H9 (cell line): ENCODE data around the gene CSRNP3. TPM values are rescaled to one million over a fixed set of nuclear protein-coding genes. Genes with fewer than 3 reads are reported as not detected.

ENCODE experiments used
- DNase-seq: peaks from one replicate; pipeline ENCODE4 v3.0.0-alpha.2; 2017
- H2AFZ ChIP-seq: one replicate; pipeline ENCODE4 v1.6.1; 2013; ENCODE audit warnings: mild to moderate bottlenecking, low read length, control low read depth, moderate library complexity
- H2AK5ac ChIP-seq: 2 replicates; pipeline ENCODE4 v1.6.1; 2013; ENCODE audit warnings: low read length, control low read depth, mixed read lengths; ENCODE audit not compliant: insufficient read length
- H2BK120ac ChIP-seq: one replicate; pipeline ENCODE4 v1.6.1; 2013; ENCODE audit warnings: low read depth, mild to moderate bottlenecking, low read length, control low read depth, inconsistent platforms; ENCODE audit not compliant: poor library complexity, severe bottlenecking
- H2BK12ac ChIP-seq: 2 replicates; pipeline ENCODE4 v1.6.1; 2013; ENCODE audit warnings: low read length, control low read depth, mixed read lengths, low read depth; ENCODE audit not compliant: insufficient read length
- H2BK15ac ChIP-seq: 2 replicates; pipeline ENCODE4 v1.6.1; 2013; ENCODE audit warnings: low read depth, low read length, control low read depth
- H2BK20ac ChIP-seq: one replicate; pipeline ENCODE4 v1.6.1; 2013; ENCODE audit warnings: low read depth, mild to moderate bottlenecking, low read length, control low read depth, inconsistent platforms; ENCODE audit not compliant: poor library complexity, severe bottlenecking
- H2BK5ac ChIP-seq: 2 replicates; pipeline ENCODE4 v1.6.1; 2013; ENCODE audit warnings: low read length, control low read depth, mixed read lengths; ENCODE audit not compliant: insufficient read length
- H3K14ac ChIP-seq: 2 replicates; pipeline ENCODE4 v1.6.1; 2013; ENCODE audit warnings: low read length, control low read depth; ENCODE audit not compliant: insufficient read depth
- H3K18ac ChIP-seq: 2 replicates; pipeline ENCODE4 v1.6.1; 2013; ENCODE audit warnings: low read depth, mild to moderate bottlenecking, mixed read lengths, low read length, control low read depth; ENCODE audit not compliant: insufficient read length
- H3K23ac ChIP-seq: 2 replicates; pipeline ENCODE4 v1.6.1; 2013; ENCODE audit warnings: low read length, control low read depth, mixed read lengths, low read depth; ENCODE audit not compliant: insufficient read length
- H3K23me2 ChIP-seq: 2 replicates; pipeline ENCODE4 v1.6.1; 2013; ENCODE audit warnings: low read depth, mild to moderate bottlenecking, mixed read lengths, low read length, control low read depth; ENCODE audit not compliant: insufficient read length, poor library complexity, severe bottlenecking
- H3K27ac ChIP-seq: 2 replicates; pipeline ENCODE4 v1.5.1; 2013; ENCODE audit warnings: low read length, control low read depth, mixed read lengths, low read depth; ENCODE audit not compliant: insufficient read length
- H3K27me3 ChIP-seq: 2 replicates; pipeline ENCODE4 v1.6.1; 2013; ENCODE audit warnings: low read length, control low read depth, inconsistent platforms; ENCODE audit not compliant: insufficient read depth
- H3K4ac ChIP-seq: 2 replicates; pipeline ENCODE4 v1.6.1; 2013; ENCODE audit warnings: low read depth, mild to moderate bottlenecking, control low read depth, inconsistent platforms, low read length, moderate library complexity
- H3K4me1 ChIP-seq: 2 replicates; pipeline ENCODE4 v1.6.1; 2013; ENCODE audit warnings: low read length, control low read depth, inconsistent platforms; ENCODE audit not compliant: insufficient read depth
- H3K4me2 ChIP-seq: 2 replicates; pipeline ENCODE4 v1.6.1; 2013; ENCODE audit warnings: low read length, control low read depth, mixed read lengths; ENCODE audit not compliant: insufficient read length, insufficient read depth
- H3K56ac ChIP-seq: 2 replicates; pipeline ENCODE4 v1.6.1; 2013; ENCODE audit warnings: low read depth, mild to moderate bottlenecking, mixed read lengths, low read length, control low read depth; ENCODE audit not compliant: insufficient read length
- H3K79me1 ChIP-seq: 2 replicates; pipeline ENCODE4 v1.6.1; 2013; ENCODE audit warnings: low read depth, mild to moderate bottlenecking, moderate library complexity, low read length, control low read depth, inconsistent platforms; ENCODE audit not compliant: insufficient read depth, poor library complexity, severe bottlenecking
- H3K79me2 ChIP-seq: 2 replicates; pipeline ENCODE4 v1.6.1; 2013; ENCODE audit warnings: low read length, control low read depth, inconsistent platforms; ENCODE audit not compliant: insufficient read depth
- H3K9ac ChIP-seq: 2 replicates; pipeline ENCODE4 v1.6.1; 2013; ENCODE audit warnings: low read length, control low read depth, mixed read lengths; ENCODE audit not compliant: insufficient read length; ENCODE audit errors: extremely low read depth
- H3K9me3 ChIP-seq: one replicate; pipeline ENCODE4 v1.6.1; 2013; ENCODE audit warnings: low read depth, low read length, inconsistent platforms; ENCODE audit not compliant: control insufficient read depth
- H3T11ph ChIP-seq: one replicate; pipeline ENCODE4 v1.6.1; 2013; ENCODE audit warnings: mild to moderate bottlenecking, low read length, control low read depth, inconsistent platforms
- H4K20me1 ChIP-seq: one replicate; pipeline ENCODE4 v1.6.1; 2013; ENCODE audit not compliant: control insufficient read depth, insufficient read length, insufficient read depth
- H4K5ac ChIP-seq: 2 replicates; pipeline ENCODE4 v1.6.1; 2013; ENCODE audit warnings: low read depth, mild to moderate bottlenecking, mixed read lengths, low read length, control low read depth; ENCODE audit not compliant: insufficient read length
- H4K8ac ChIP-seq: replicated peaks from 2 replicates; pipeline ENCODE4 v1.6.1; 2013; ENCODE audit warnings: low read length, control low read depth, mixed read lengths, low read depth; ENCODE audit not compliant: insufficient read length
- H4K91ac ChIP-seq: 2 replicates; pipeline ENCODE4 v1.6.1; 2013; ENCODE audit warnings: low read depth, mild to moderate bottlenecking, moderate library complexity, mixed read lengths, low read length, control low read depth; ENCODE audit not compliant: insufficient read length
- H3K27ac Mint-ChIP-seq, 3 experiments: 2 replicates in 2 of 3; 3 replicates in 1 of 3; pipeline ENCODE4 v1.8.0; 2020 to 2021; ENCODE audit warnings: mixed read lengths in 3 of 3, mild to moderate bottlenecking in 1 of 3, moderate library complexity in 1 of 3
- H3K27me3 Mint-ChIP-seq: 2 replicates; pipeline ENCODE4 v1.8.0; 2021; ENCODE audit warnings: low read depth, mild to moderate bottlenecking, moderate library complexity, mixed read lengths
- H3K36me3 Mint-ChIP-seq, 3 experiments: 2 replicates in 2 of 3; 3 replicates in 1 of 3; pipeline ENCODE4 v1.8.0; 2020 to 2021; ENCODE audit warnings: low read depth in 3 of 3, mixed read lengths in 3 of 3; ENCODE audit not compliant: insufficient read depth in 1 of 3
- H3K4me1 Mint-ChIP-seq, 2 experiments: 2 replicates each; pipeline ENCODE4 v1.8.0; 2020; ENCODE audit warnings: mixed read lengths in 2 of 2
- H3K4me3 Mint-ChIP-seq, 2 experiments: 2 replicates in 1 of 2; 3 replicates in 1 of 2; pipeline ENCODE4 v1.8.0; 2020 to 2021; ENCODE audit warnings: mild to moderate bottlenecking in 2 of 2, mixed read lengths in 2 of 2, moderate library complexity in 1 of 2
- H3K9me3 Mint-ChIP-seq, 2 experiments: 2 replicates in 1 of 2; 3 replicates in 1 of 2; pipeline ENCODE4 v1.8.0; 2020; ENCODE audit warnings: mild to moderate bottlenecking in 2 of 2, mixed read lengths in 2 of 2, moderate library complexity in 1 of 2
- WGBS: extraction: QIAGEN DNeasy Blood & Tissue Kit; methylation state at CpG from one replicate; pipeline ENCODE4 v1.1.7; 2013; ENCODE audit warnings: missing lambda C conversion rate, low lambda C conversion rate, mixed read lengths; ENCODE audit not compliant: insufficient read length; ENCODE audit errors: extremely low coverage; 5-methylcytosine and 5-hydroxymethylcytosine counted together
- total RNA-seq: library from RNA; stranded (reverse); gene quantifications from 2 replicates; pipeline ENCODE4 v1.2.1, GENCODE V29; 2021
- TF ChIP-seq, protein P1 (sequence below): fragments of 200-600 bp; sonication (generic); conservative IDR thresholded peaks from 3 replicates; pipeline ENCODE4 v1.8.0; 2021; ENCODE audit warnings: antibody characterized with exemption, mild to moderate bottlenecking

The CSRNP3 gene
- total RNA-seq, 1 experiment from 2014 or later: 3.6 TPM

DNA sequence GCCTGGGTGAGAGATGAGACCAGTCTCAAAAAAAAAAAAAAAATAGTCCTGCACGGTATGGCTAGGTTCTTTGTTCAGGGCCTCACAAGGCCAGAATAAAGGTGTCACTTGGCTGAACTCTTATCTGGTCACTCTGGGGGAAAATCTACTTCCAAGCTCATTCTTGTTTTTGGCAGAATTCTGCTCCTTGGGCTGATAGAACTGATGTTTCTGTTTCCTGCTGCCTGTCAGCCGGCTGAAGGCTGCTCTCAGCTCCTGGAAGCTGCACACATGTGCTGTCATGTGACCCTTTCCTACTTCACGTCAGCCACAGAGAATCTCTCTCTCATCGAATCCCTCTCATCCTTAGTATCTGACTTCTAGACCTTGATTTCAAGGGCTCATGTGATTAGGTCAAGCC is 10.4 kb downstream of the CSRNP3 start:
- no peak overlapping the region for H3K4me2 ChIP-seq
- no peak overlapping the region for H2BK20ac ChIP-seq
- H2AFZ ChIP-seq: no peak overlapping the region
- no peak overlapping the region for H4K8ac ChIP-seq
- no peak overlapping the region for H4K91ac ChIP-seq
- no peaks in the 10 kb centered on the region for H3K79me1 ChIP-seq
- no peak overlapping the region for H3K56ac ChIP-seq
- no peaks in the 10 kb centered on the region for H4K20me1 ChIP-seq
- no peak overlapping the region for H2BK5ac ChIP-seq
- no peaks in the 10 kb centered on the region for H3K4me1 ChIP-seq
- no peak overlapping the region for H3K27ac ChIP-seq
- no peak overlapping the region for H2BK120ac ChIP-seq
- H3K79me2 ChIP-seq: no peaks in the 10 kb centered on the region; the same call in 1 of the 2 replicates
- no peak overlapping the region for H3K14ac ChIP-seq
- H3K27ac Mint-ChIP-seq: no peak overlapping the region
- no peak for DNase-seq
- H4K5ac ChIP-seq: no peak overlapping the region
- no peak overlapping the region for H3K9ac ChIP-seq
- H3K27me3 ChIP-seq: no peaks in the 10 kb centered on the region
- H3K9me3 ChIP-seq: no peaks in the 10 kb centered on the region
- no peak overlapping the region for H3K4me3 Mint-ChIP-seq
- TF ChIP-seq, protein P1, sequence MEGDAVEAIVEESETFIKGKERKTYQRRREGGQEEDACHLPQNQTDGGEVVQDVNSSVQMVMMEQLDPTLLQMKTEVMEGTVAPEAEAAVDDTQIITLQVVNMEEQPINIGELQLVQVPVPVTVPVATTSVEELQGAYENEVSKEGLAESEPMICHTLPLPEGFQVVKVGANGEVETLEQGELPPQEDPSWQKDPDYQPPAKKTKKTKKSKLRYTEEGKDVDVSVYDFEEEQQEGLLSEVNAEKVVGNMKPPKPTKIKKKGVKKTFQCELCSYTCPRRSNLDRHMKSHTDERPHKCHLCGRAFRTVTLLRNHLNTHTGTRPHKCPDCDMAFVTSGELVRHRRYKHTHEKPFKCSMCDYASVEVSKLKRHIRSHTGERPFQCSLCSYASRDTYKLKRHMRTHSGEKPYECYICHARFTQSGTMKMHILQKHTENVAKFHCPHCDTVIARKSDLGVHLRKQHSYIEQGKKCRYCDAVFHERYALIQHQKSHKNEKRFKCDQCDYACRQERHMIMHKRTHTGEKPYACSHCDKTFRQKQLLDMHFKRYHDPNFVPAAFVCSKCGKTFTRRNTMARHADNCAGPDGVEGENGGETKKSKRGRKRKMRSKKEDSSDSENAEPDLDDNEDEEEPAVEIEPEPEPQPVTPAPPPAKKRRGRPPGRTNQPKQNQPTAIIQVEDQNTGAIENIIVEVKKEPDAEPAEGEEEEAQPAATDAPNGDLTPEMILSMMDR: no peak
- H3K23me2 ChIP-seq: no peaks in the 10 kb centered on the region
- H3T11ph ChIP-seq: no peak overlapping the region
- peaks cover 8 to 9% of the 10 kb centered on the region in 2 experiments for H3K4me1 Mint-ChIP-seq
- no peak overlapping the region for H3K18ac ChIP-seq
- WGBS: no CpG with 5 or more reads among the region's 4 CpGs
- no peak overlapping the region for H2BK12ac ChIP-seq
- H3K27me3 Mint-ChIP-seq: no peaks in the 10 kb centered on the region
- peaks cover 11 to 24% (median 19%) of the 10 kb centered on the region in 3 experiments for H3K36me3 Mint-ChIP-seq
- H2AK5ac ChIP-seq: no peak overlapping the region
- H3K23ac ChIP-seq: no peak overlapping the region
- H3K9me3 Mint-ChIP-seq: peaks cover 6 to 12% of the 10 kb centered on the region in 2 experiments; a peak in 4 of 5 replicates
- H3K4ac ChIP-seq: no peak overlapping the region
- H2BK15ac ChIP-seq: no peak overlapping the region
